ENCODE data around the gene THAP4. TPM values are rescaled to one million over a fixed set of nuclear protein-coding genes. Genes with fewer than 3 reads are reported as not detected.
A peak's percentile ranks its signal among the peaks of the same experiment; 100 is the strongest.
"Not testable (repeated sequence)": the region's sequence is repeated elsewhere in the genome, so short reads cannot be mapped to it uniquely, and the experiment has no call there.

Gene THAP4
- total and polyA plus RNA-seq, 9 donors: 36.3 to 51.7 (median 43.9) TPM

DNA sequence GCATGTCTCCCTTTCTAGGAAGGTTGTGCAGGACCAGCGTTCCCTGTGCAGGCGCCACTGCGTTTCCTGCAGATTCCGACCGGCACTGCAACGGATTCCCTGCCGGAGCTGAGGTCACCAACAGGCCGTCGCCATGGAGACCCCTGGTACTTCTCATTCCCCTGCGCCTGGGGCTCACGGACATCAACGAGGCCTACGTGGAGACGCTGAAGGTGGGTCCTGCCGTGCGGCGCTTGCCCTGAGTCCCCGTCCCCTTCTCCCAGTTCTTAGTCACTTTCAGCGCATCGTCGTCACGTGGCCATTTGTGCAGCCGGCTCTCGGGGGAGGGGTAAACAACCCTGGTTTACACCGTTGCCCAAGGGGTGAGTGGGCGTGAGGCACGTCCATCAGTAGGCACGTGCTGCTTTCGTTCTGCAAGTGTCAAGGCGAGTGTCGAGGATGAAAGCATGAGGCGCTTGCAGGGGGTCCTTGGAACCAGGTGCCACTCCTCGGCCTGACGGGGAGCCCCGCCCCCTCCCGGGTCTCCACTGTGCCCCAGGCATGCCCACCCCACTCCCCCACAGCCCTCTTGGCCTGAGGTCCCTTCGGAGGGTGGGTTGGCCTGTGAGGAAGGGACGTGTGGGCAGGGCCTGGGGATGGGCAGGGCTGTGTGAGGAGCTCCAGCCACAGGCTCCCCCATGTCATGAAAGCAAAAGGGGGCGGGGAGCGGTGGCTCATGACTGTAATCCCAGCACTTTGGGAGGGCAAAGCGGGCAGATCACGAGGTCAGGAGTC, 29.9 kb upstream of the THAP4 start:
- peaks cover 59% of the 10 kb centered on the region for H3K36me3 ChIP-seq (ENCODE audit: control insufficient read depth, insufficient read depth, low read length)

DNA sequence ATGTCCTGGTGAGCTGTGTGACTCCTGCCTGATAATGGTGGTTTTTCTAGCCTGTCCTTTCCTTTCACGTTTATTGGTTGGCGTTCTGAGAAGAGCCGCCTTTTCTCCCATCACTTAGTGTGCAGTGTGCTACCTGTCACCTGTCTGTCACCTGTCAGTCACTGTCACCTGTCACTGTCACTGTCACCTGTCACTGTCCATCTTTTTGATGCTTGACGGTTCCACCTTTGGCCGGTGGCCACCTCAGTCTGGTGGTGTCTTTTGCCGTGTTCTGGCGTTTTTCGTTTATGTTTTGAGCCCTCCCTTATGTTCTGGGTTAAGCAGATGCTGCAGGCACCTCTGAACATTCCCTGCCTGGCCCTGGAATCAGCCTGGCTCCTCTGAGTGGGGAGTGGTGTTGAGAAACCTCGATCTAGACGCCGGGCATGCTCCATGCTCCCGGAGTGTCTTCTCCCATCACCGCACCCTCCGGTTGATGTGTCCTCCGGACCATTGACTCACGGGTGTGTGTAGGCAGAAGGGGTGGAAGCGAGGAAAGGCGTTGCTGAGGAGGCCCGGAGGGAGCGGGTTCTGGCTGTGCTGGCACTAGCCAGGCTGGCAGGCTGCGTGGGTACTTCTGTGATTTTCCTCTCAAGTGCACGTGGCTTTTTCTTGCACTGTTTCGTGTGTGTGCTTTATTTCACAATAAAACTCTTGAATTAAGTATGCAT, 28.9 kb upstream of the THAP4 start:
- no peak for DNase-seq
- peaks cover 59% of the 10 kb centered on the region for H3K36me3 ChIP-seq (ENCODE audit: control insufficient read depth, insufficient read depth, low read length)
- no peaks in the 10 kb centered on the region for H3K9me3 ChIP-seq (replicated peaks; ENCODE audit: control insufficient read depth, low read depth, low read length)
- no peak overlapping the region for H3K27ac ChIP-seq (ENCODE audit: low read length)
- whole genome bisulfite sequencing (ENCODE audit: insufficient coverage): 78% methylated on average over 13 of the region's 23 CpGs
- no peak overlapping the region for H3K4me3 ChIP-seq (ENCODE audit: low read length)
- H3K4me1 ChIP-seq (ENCODE audit: control insufficient read depth, insufficient read depth, low read length): no peaks in the 10 kb centered on the region
- no peaks in the 10 kb centered on the region for H3K27me3 ChIP-seq (ENCODE audit: control insufficient read depth, insufficient read depth, low read length)

More for the DNA sequence above, 29.9 kb upstream of the THAP4 start:
- no peak for DNase-seq
- H3K4me3 ChIP-seq (ENCODE audit: low read length): no peak overlapping the region
- WGBS (ENCODE audit: insufficient coverage): 34% methylated on average over 30 of the region's 42 CpGs
- H3K4me1 ChIP-seq (ENCODE audit: control insufficient read depth, insufficient read depth, low read length): no peaks in the 10 kb centered on the region
- no peaks in the 10 kb centered on the region for H3K27me3 ChIP-seq (ENCODE audit: control insufficient read depth, insufficient read depth, low read length)
- H3K27ac ChIP-seq (ENCODE audit: low read length): no peak overlapping the region
- no peaks in the 10 kb centered on the region for H3K9me3 ChIP-seq (replicated peaks; ENCODE audit: control insufficient read depth, low read depth, low read length)

GRCh38 chr2:241662731-241663130, 25.8 kb upstream of the THAP4 start:
- H3K27me3 ChIP-seq (ENCODE audit: control insufficient read depth, insufficient read depth, low read length); H3K9me3 ChIP-seq (replicated peaks; ENCODE audit: control insufficient read depth, low read depth, low read length); H3K4me1 ChIP-seq (ENCODE audit: control insufficient read depth, insufficient read depth, low read length); H3K4me3 ChIP-seq (ENCODE audit: low read length); H3K27ac ChIP-seq (ENCODE audit: low read length); DNase-seq: not testable (repeated sequence)
- WGBS (ENCODE audit: insufficient coverage): 89% methylated on average over 16 of the region's 24 CpGs
- peaks cover 56% of the 10 kb centered on the region for H3K36me3 ChIP-seq (ENCODE audit: control insufficient read depth, insufficient read depth, low read length)

- Histone ChIP-seq H3K27me3 (ENCODE audit: control insufficient read depth, insufficient read depth, low read length) (no peaks in the 10 kb centered on the region), H3K4me3 (ENCODE audit: low read length) (no peak overlapping the region), H3K36me3 (ENCODE audit: control insufficient read depth, insufficient read depth, low read length) (peaks cover 56% of the 10 kb centered on the region), H3K9me3 (replicated peaks; ENCODE audit: control insufficient read depth, low read depth, low read length) (no peaks in the 10 kb centered on the region), H3K4me1 (ENCODE audit: control insufficient read depth, insufficient read depth, low read length) (no peaks in the 10 kb centered on the region), H3K27ac (ENCODE audit: low read length) (no peak overlapping the region)
- 94% methylated on average over 10 of the region's 14 CpGs for WGBS (ENCODE audit: insufficient coverage)
- DNase-seq: no peak
These were observed 23.7 kb upstream of the THAP4 start for GRCh38 chr2:241660593-241661213.

DNA sequence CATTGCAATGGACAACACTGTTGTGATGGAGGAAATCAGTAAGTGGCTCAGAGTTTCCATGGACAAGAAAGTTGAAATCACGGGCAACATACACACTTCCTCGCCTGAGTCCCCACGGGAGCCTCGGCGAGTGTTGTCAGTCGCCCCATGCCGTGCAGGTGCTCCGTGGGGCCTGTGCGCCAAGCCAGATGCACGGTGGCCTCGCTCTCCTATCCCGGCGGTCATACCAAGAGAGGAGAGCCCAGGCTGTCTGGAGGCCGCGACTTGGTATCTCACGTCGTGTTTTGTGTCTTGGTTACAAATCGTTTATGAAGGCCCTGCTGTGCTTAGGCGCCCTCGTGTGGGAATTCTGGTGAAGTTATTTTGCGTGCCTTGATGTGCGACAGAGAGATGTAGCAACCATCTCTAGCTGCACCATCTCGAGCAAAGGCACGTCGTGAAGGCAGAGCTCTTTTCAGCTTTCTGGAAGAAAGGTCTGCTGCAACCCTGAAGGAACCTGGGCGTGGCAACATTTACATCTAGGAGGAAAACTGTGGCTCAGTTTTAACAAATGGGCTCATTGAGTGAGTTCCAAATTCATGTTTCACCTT, 22.3 kb upstream of the THAP4 start:
- Histone ChIP-seq H3K9me3 (replicated peaks; ENCODE audit: control insufficient read depth, low read depth, low read length) (no peaks in the 10 kb centered on the region), H3K4me3 (ENCODE audit: low read length) (no peak overlapping the region), H3K27me3 (ENCODE audit: control insufficient read depth, insufficient read depth, low read length) (no peaks in the 10 kb centered on the region), H3K36me3 (ENCODE audit: control insufficient read depth, insufficient read depth, low read length) (peaks cover 70% of the 10 kb centered on the region), H3K27ac (ENCODE audit: low read length) (no peak overlapping the region), H3K4me1 (ENCODE audit: control insufficient read depth, insufficient read depth, low read length) (no peaks in the 10 kb centered on the region)
- DNase-seq: peak; percentile 82
- 47% methylated on average over 26 of the region's 26 CpGs for WGBS (ENCODE audit: insufficient coverage)

GRCh38 chr2:241658296-241658695, 21.3 kb upstream of the THAP4 start:
- Histone ChIP-seq H3K27ac (ENCODE audit: low read length) (no peak overlapping the region), H3K27me3 (ENCODE audit: control insufficient read depth, insufficient read depth, low read length) (no peaks in the 10 kb centered on the region), H3K36me3 (ENCODE audit: control insufficient read depth, insufficient read depth, low read length) (peaks cover 75% of the 10 kb centered on the region), H3K4me3 (ENCODE audit: low read length) (no peak overlapping the region), H3K9me3 (replicated peaks; ENCODE audit: control insufficient read depth, low read depth, low read length) (no peaks in the 10 kb centered on the region), H3K4me1 (ENCODE audit: control insufficient read depth, insufficient read depth, low read length) (no peaks in the 10 kb centered on the region)
- WGBS (ENCODE audit: insufficient coverage): 74% methylated on average over 3 of the region's 5 CpGs
- DNase-seq: no peak

GRCh38 chr2:241657786-241658254, 20.9 kb upstream of the THAP4 start:
- Histone ChIP-seq H3K27ac (ENCODE audit: low read length) (no peak overlapping the region), H3K4me1 (ENCODE audit: control insufficient read depth, insufficient read depth, low read length) (no peaks in the 10 kb centered on the region), H3K9me3 (replicated peaks; ENCODE audit: control insufficient read depth, low read depth, low read length) (no peaks in the 10 kb centered on the region), H3K36me3 (ENCODE audit: control insufficient read depth, insufficient read depth, low read length) (peaks cover 80% of the 10 kb centered on the region), H3K4me3 (ENCODE audit: low read length) (no peak overlapping the region), H3K27me3 (ENCODE audit: control insufficient read depth, insufficient read depth, low read length) (no peaks in the 10 kb centered on the region)
- no peak for DNase-seq
- 93% methylated on average over 14 of the region's 15 CpGs for WGBS (ENCODE audit: insufficient coverage)

DNA sequence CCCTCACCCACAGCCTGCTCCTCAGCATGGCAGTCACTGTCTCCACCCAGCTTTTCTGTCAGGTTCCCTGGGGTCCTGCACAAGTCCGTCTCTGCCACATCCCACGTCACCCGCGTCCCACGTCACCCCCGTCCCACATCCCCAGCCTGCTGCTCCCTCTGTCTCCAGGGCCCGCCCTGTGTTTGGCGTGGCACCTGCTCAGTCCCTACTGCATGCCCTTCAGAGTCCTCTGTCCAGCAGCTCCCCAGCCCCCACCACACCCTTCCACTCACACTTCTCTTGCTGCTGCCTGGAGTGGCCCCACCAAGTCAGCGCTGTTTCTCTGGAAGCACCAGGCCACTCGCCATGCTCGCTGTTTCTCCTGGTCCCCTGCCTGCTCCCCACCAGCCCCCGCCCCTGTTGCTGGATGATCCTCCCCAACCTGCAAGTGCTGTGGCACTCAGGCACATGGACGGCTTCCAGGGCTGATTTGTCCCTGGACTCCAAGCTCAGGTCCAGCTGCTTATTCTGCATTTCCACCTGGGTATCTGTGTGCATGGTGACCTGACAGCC, 19.3 kb upstream of the THAP4 start:
- Histone ChIP-seq H3K27me3 (ENCODE audit: control insufficient read depth, insufficient read depth, low read length) (no peaks in the 10 kb centered on the region), H3K4me3 (ENCODE audit: low read length) (no peak overlapping the region), H3K36me3 (ENCODE audit: control insufficient read depth, insufficient read depth, low read length) (peaks cover 81% of the 10 kb centered on the region), H3K27ac (ENCODE audit: low read length) (no peak overlapping the region), H3K9me3 (replicated peaks; ENCODE audit: control insufficient read depth, low read depth, low read length) (no peaks in the 10 kb centered on the region), H3K4me1 (ENCODE audit: control insufficient read depth, insufficient read depth, low read length) (no peaks in the 10 kb centered on the region)
- no peak for DNase-seq
- WGBS (ENCODE audit: insufficient coverage): 91% methylated on average over 13 of the region's 13 CpGs

DNA sequence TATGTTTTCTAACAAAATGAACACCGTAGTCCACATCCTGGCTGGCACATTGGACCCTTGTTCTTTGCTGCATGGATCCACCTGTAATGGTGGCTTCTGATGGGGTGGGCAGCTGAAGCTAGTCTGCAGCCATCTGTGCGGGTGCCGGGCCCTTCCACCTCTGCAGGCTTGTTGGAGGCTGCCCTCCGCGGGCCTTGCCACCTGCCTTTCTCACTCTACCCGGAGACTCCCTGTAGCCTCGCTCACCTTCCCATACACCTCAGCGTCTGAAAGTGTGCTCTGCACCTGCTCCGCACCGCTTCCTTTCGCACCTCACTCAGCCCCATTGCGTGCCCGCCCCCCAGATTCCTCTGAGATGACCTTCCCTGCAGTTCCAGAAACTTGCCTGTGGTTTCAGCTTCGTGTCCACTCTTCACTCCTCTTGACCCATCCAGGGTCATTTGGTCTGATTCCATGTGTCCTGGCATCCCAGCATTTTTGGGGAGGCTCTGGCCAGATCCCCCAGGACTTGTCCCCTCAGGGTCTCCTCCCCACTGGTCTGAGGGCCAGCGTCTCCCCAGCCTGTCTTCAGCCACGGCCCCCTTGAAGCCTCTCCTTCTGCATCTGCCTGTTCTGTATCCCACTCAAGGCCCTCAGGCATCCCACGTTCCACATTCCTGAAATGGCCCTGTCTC, 18.7 kb upstream of the THAP4 start:
- H3K27ac ChIP-seq (ENCODE audit: low read length): no peak overlapping the region
- H3K9me3 ChIP-seq (replicated peaks; ENCODE audit: control insufficient read depth, low read depth, low read length): no peaks in the 10 kb centered on the region
- H3K27me3 ChIP-seq (ENCODE audit: control insufficient read depth, insufficient read depth, low read length): no peaks in the 10 kb centered on the region
- no peaks in the 10 kb centered on the region for H3K4me1 ChIP-seq (ENCODE audit: control insufficient read depth, insufficient read depth, low read length)
- peaks cover 76% of the 10 kb centered on the region for H3K36me3 ChIP-seq (ENCODE audit: control insufficient read depth, insufficient read depth, low read length)
- no peak for DNase-seq
- WGBS (ENCODE audit: insufficient coverage): 92% methylated on average over 16 of the region's 17 CpGs
- H3K4me3 ChIP-seq (ENCODE audit: low read length): no peak overlapping the region

Data from muscle of leg (tissue), 11 donors.